Esophagus (tissue), 2 donors: ENCODE measurements around the gene APOA4. TPM values are rescaled to one million over a fixed set of nuclear protein-coding genes. Genes with fewer than 3 reads are reported as not detected.
"Not testable (repeated sequence)": the region's sequence is repeated elsewhere in the genome, so short reads cannot be mapped to it uniquely, and the experiment has no call there.

Experiments
- H3K27ac ChIP-seq, 2 donors: one replicate each; pipeline ENCODE4 v1.5.1; 2013; ENCODE audit warnings: low read depth in 2 of 2, mild to moderate bottlenecking in 2 of 2, inconsistent platforms in 1 of 2, low read length in 1 of 2, moderate library complexity in 1 of 2
- H3K27me3 ChIP-seq, 2 donors: one replicate each; pipeline ENCODE4 v1.6.1; 2013; ENCODE audit warnings: low read length in 2 of 2, control low read depth in 1 of 2, mild to moderate bottlenecking in 1 of 2; ENCODE audit not compliant: insufficient read depth in 2 of 2, control insufficient read depth in 1 of 2
- H3K36me3 ChIP-seq, 2 donors: one replicate each; pipeline ENCODE4 v1.6.1; 2013; ENCODE audit warnings: low read length in 1 of 2; ENCODE audit not compliant: control insufficient read depth in 2 of 2, insufficient read depth in 2 of 2
- H3K4me1 ChIP-seq, 2 donors: one replicate each; pipeline ENCODE4 v1.6.1; 2013; ENCODE audit warnings: low read length in 1 of 2; ENCODE audit not compliant: control insufficient read depth in 2 of 2, insufficient read depth in 2 of 2
- H3K4me3 ChIP-seq, 2 donors: one replicate each; pipeline ENCODE4 v1.5.1; 2013; ENCODE audit warnings: low read length in 2 of 2, mild to moderate bottlenecking in 2 of 2, low read depth in 1 of 2, moderate library complexity in 1 of 2
- H3K9me3 ChIP-seq, 2 donors: one replicate each; pipeline ENCODE4 v1.6.1; 2013; ENCODE audit warnings: mild to moderate bottlenecking in 2 of 2, low read depth in 1 of 2, low read length in 1 of 2, moderate library complexity in 1 of 2; ENCODE audit not compliant: control insufficient read depth in 2 of 2, insufficient read depth in 1 of 2
- WGBS, 2 donors: extraction: QIAGEN DNeasy Blood & Tissue Kit; methylation state at CpG; one replicate each; pipeline ENCODE4 v1.1.7; 2013; 5-methylcytosine and 5-hydroxymethylcytosine counted together
- polyA plus RNA-seq, 2 donors: library from polyadenylated mRNA; stranded (reverse); fragments of 200-250 nt; gene quantifications; one replicate each; pipeline ENCODE4 v1.2.3, GENCODE V29; 2013
- donor health status: healthy with polysubstance abuse.
- donor health status: Bipolar disorder and iron deficiency.

The APOA4 gene
- polyA plus RNA-seq, 2 donors = 0.05 to 0.06 TPM

DNA sequence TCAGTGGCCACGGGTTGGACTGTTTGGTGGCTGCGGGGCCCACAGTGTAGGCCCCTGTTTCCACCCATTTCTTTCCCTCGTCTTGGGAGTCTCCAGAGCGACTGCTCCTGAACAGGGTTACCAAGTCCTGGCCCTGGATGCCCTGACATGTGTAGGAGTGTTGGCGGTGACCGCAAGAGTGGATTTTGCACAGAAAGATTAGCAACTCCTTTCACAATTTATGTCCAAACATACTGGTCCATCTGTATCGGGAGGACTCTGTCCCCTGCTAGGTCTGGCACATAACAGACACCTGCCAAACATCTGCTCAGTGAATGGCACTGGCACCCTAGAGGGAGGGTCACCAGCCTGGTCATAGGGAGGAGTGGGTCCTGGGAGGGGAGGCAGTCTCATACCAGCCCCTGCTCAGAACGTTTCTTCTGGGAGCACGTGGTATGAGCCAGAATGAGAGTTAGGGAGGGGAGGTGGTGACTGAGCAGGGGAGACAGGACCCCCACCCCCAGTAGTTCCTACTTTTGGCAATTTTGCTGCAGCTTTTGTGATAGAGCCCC, 17.7 kb upstream of the APOA4 start:
- no peak overlapping the region for H3K4me3 ChIP-seq
- no peaks in the 10 kb centered on the region for H3K27me3 ChIP-seq
- WGBS, 2 donors = 71 to 76% methylated on average over 9 of the region's 9 CpGs
- H3K4me1 ChIP-seq = peaks cover under 1 to 5% of the 10 kb centered on the region in 2 donors
- H3K9me3 ChIP-seq = no peaks in the 10 kb centered on the region
- H3K27ac ChIP-seq = no peak overlapping the region
- peaks cover 0 to 10% of the 10 kb centered on the region in 2 donors for H3K36me3 ChIP-seq

DNA sequence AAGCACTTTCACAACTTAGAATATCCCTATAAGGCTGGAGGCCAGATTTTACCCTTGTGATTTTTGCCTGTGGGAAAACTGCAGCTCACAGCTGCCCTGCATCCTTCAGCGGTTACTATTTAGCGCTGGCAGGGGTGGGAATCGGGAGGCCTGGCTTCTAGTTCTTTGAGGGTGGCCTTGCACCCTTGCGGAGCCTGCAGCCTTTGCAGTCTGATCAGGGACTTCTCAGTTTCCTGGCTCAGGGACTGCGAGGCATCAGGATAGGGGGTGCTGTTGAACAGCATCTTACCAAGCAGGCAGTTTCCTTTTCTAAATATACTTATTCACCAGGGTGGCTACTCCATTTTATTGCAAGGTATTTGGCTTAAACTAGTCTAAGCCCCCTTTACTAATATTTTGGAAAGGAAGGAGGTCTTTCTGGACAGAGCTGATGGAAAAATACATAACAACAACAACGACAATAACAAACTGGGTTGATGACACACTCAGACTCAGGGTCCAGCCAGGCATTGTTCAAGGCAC, 17.2 kb upstream of the APOA4 start:
- H3K27me3 ChIP-seq = no peaks in the 10 kb centered on the region
- WGBS, 2 donors = 45 to 56% methylated on average over 6 of the region's 6 CpGs
- peaks cover 4 to 6% of the 10 kb centered on the region in 2 donors for H3K4me1 ChIP-seq
- peaks cover 0 to 8% of the 10 kb centered on the region in 2 donors for H3K36me3 ChIP-seq
- H3K9me3 ChIP-seq = no peaks in the 10 kb centered on the region
- no peak overlapping the region for H3K4me3 ChIP-seq
- no peak overlapping the region for H3K27ac ChIP-seq

DNA sequence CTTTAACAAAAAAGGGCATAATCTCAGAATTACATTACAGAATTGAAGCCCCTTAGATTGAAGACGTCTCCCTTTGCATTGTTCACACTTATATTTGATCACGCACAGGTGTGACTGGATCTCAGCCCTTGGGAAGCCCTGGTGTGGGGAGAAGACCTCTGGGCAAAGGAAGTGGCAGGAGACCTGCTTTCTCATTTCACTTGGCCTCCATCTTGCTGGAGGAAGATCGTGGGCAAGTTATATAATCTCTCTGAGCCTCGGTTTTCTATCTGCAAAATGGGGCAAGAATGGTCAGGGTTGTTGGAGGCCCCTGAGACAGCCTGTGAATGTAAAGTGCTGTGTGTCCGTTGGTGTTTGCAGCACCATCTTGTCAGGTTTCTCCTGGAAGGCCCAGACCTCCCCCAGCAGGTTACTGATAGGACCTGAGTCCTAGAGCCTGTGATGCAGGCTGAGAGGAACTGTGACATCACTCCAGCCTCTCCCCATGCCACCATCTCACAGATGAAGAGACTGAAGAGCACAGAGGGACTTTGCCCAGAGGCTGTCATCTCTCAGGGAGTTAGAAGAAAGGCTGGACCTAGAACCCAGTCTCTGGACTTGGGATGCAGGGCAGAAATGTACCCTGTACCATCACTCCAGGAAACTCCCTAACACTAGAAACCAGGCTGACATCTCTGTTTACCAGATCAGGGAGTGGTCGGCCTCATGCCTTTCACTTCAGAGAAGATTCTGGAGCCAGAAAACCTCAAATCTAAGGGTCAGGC, 15.4 kb upstream of the APOA4 start:
- Histone ChIP-seq H3K27me3 (no peaks in the 10 kb centered on the region), H3K4me3 (no peak overlapping the region), H3K36me3 (peaks cover 0 to 2% of the 10 kb centered on the region in 2 donors), H3K27ac (no peak overlapping the region), H3K9me3 (no peaks in the 10 kb centered on the region), H3K4me1 (peaks cover 4 to 6% of the 10 kb centered on the region in 2 donors)
- WGBS, 2 donors = 81 to 82% methylated on average over 6 of the region's 6 CpGs

DNA sequence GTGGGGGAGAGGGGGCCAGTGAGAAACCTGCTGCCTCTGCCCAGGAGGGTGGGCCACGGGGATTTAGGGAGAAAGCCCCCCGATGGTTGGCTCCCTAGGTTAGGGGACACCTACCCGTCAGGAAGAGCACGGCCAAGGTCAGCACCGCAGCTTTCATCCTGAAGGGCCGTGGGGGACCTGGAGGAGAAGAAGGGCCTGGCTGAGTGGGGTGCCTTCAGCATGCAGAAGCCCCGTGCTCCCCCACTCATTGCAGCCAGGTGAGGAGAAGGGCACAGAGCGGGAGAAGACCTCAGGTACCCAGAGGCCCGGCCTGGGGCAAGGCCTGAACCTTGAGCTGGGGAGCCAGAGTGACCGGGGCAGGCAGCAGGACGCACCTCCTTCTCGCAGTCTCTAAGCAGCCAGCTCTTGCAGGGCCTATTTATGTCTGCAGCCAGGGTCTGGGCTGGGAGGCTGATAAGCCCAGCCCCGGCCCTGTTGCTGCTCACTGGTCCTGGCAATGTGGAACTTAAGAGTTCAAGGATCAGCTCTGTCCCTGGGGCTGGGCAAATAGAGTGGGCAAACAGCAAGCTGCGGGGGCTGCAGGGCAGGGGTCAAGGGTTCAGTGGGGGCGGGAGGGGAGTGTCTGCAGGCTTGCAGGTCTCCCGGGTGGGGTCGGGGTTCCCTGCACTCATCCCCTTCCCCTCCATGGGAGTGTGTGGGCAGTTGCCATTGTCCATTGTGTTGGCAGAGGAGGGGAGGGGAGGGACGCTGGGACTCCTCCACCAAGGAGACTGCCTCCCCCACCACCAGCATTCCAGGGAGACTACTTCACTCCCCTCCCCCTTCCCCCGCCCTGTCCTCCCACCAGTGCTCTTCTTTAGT, 14.4 kb upstream of the APOA4 start, which contains the start of gene APOA1:
APOA1 (minus strand) TSS at position 392 of the 861 bp plus-strand sequence; CDS start at position 157, 235 bp downstream.
- peak within 1 kb of the TSS in 1 of 2 donors; percentile 14 for H3K27ac ChIP-seq
- no peaks in the 10 kb centered on the region for H3K36me3 ChIP-seq
- no peaks in the 10 kb centered on the region for H3K27me3 ChIP-seq
- H3K9me3 ChIP-seq = no peaks in the 10 kb centered on the region
- H3K4me3 ChIP-seq = no peak within 1 kb of the TSS
- 76 to 86% methylated on average over 19 of the region's 19 CpGs for WGBS, 2 donors
- peaks cover 4 to 6% of the 10 kb centered on the region in 2 donors for H3K4me1 ChIP-seq

DNA sequence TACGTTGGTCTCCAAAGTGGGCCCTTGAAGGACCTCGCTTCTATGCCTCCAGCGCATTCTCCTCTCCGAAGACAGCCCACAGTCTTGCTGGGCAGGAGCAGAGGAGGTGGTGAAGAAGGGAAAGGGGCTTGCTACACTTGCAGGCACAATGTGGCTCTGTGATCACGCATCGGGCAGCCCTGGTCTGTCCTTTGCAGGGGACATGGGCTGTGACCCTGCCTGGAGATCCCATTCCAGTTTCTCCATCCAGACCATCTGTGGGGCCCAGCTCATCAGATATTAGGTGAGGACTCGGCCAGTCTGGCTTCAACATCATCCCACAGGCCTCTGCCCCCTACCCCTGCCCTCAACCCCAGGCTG, 13.5 kb upstream of the APOA4 start:
- Histone ChIP-seq H3K27me3 (no peaks in the 10 kb centered on the region), H3K4me1 (peaks cover 4 to 6% of the 10 kb centered on the region in 2 donors), H3K36me3 (no peaks in the 10 kb centered on the region), H3K9me3 (no peaks in the 10 kb centered on the region), H3K27ac (peak overlapping the region in 1 of 2 donors; percentile 14), H3K4me3 (no peak overlapping the region)
- WGBS, 2 donors = 87 to 90% methylated on average over 7 of the region's 7 CpGs

DNA sequence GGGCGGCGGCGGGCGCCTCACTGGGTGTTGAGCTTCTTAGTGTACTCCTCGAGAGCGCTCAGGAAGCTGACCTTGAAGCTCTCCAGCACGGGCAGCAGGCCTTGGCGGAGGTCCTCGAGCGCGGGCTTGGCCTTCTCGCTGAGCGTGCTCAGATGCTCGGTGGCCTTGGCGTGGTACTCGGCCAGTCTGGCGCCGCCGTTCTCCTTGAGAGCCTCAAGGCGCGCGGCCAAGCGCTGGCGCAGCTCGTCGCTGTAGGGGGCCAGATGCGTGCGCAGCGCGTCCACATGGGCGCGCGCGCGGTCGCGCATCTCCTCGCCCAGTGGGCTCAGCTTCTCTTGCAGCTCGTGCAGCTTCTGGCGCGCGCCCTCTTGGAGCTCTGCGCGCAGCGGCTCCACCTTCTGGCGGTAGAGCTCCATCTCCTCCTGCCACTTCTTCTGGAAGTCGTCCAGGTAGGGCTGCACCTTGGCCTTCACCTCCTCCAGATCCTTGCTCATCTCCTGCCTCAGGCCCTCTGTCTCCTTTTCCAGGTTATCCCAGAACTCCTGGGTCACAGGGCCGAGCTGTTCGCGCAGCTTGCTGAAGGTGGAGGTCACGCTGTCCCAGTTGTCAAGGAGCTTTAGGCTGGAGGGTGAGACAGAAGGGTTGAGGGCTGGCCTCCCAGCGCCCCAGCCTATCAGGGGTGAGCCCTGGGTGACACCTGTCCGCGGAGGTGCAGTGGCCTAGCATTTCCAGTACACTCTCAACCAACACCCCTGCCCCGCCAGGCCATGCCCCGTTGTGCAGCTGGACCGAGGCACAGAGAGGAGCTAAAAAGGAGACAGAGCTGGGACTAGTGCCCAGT, 12.9 kb upstream of the APOA4 start:
- H3K36me3 ChIP-seq = no peaks in the 10 kb centered on the region
- WGBS, 2 donors = 10% methylated on average over 57 of the region's 57 CpGs
- no peaks in the 10 kb centered on the region for H3K27me3 ChIP-seq
- peak overlapping the region; percentile 31 to 43 for H3K27ac ChIP-seq
- H3K4me3 ChIP-seq = peak overlapping the region; percentile 23 to 37
- H3K9me3 ChIP-seq = no peaks in the 10 kb centered on the region
- peaks cover 4 to 6% of the 10 kb centered on the region in 2 donors for H3K4me1 ChIP-seq

DNA sequence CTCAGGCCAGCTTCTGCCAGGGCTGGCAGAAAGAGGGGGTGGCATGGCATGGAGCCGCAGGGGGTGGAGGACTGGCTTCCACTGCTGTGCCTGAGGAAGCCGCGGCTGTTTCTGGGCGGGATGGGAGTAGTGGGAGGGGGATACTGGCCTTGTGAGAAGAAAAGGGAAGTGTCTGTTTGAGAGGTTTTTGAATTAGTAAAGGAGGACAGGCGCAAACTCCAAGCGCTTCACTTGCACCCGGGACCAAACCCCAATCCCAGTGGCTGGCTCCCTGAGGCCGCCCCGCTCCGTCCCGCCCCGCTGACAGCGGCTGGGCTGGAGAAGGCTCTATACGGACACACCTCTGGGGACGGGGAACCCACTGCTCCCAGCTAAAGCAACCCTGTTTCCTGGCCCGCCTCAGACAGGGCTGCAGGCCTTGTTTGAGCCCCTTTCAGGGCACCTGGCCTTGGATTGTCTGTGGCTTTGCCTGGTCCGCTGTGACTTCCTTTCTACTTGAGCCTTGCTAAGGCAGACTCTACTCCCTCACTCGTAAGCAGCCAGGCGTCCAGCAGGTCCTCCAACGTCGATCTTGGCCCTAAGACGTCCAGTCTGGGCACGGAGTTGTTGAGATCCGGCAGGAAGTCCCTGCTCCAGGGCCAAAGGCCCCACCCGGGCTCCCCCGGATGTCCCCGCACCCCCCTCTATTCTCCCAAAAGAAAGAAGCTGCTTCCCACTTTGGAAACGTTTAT, 12.1 kb upstream of the APOA4 start:
- H3K9me3 ChIP-seq = no peaks in the 10 kb centered on the region
- peaks cover 4 to 6% of the 10 kb centered on the region in 2 donors for H3K4me1 ChIP-seq
- H3K27ac ChIP-seq = peak overlapping the region; percentile 43 to 64
- 48 to 54% methylated on average over 28 of the region's 28 CpGs for WGBS, 2 donors
- peak overlapping the region in 1 of 2 donors; percentile 23 for H3K4me3 ChIP-seq
- H3K36me3 ChIP-seq = no peaks in the 10 kb centered on the region
- no peaks in the 10 kb centered on the region for H3K27me3 ChIP-seq

DNA sequence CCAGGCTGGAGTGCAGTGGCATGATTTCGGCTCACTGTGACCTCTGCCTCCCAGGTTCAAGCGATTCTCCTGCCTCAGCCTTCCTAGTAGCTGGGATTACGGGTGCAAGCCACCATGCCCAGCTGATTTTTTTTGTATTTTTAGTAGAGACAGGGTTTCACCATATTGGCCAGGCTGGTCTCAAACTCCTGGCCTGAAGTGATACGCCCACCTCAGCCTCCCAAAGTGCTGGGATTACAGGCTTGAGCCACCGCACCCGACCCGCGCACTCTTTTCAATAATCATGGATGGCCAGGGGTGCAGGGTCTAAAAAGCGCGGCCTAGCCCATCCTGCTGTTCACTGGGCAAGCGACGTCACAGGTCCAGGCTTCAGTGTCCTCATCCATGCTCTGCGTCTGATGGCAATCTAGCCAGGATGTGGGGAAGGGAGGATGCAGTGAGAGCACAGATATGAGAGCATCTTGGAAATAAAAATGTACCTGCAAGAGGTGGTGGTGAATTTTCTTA, 11.5 kb upstream of the APOA4 start:
- H3K4me1 ChIP-seq, H3K4me3 ChIP-seq, H3K27me3 ChIP-seq, H3K27ac ChIP-seq, H3K36me3 ChIP-seq, H3K9me3 ChIP-seq: not testable (repeated sequence)
- WGBS, 2 donors = 79 to 82% methylated on average over 13 of the region's 13 CpGs
